ENCODE results near the gene RBM42. TPM values are rescaled to one million over a fixed set of nuclear protein-coding genes. Genes with fewer than 3 reads are reported as not detected.

RBM42 gene
- total RNA-seq, 1 donor from 2014 or later = 68.9 TPM

- DNase-seq (ENCODE audit: low read depth) = no peak
These were observed 9.4 kb upstream of the RBM42 start for GRCh38 chr19:35619290-35619923.

DNA sequence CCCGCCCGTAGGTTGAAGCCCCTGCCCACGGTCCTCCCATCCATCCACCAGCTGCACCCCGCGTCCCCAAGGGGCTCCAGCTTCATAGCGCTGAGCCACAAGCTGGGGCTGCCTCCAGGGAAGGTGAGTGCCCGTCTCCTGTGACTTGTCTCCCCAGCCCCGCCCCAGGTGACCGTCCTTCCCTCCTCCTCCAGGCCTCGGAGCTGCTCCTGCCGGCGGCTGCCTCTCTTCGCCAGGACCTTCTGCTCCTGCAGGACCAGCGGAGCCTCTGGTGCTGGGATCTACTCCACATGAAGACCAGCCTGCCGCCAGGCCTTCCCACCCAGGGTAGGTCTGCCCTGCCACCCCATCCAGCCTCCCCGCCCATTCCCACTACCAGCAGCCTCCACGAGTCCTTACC is 8.8 kb upstream of the RBM42 start:
- no peak for DNase-seq (ENCODE audit: low read depth)

DNA sequence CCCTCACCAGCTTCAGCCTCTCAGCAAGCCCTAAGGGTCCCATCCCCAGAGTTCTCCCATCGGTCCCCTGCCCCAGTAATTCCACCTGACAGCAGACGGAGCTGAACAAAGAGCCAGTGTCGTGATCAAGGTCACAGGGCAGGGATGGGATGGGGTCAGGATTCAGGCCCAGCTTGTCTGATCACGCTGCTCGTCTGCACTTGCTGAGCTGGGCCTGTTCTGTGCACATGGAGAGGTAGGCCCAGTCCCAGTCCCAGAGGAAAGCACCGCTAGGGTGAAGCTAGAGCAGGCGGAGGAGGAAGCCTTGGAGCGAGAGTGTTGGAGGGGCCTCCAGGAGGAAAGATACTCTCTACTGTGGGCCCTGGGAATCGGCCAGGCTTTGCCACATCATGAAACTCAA is 7.1 kb upstream of the RBM42 start:
- DNase-seq (ENCODE audit: low read depth) = no peak

DNA sequence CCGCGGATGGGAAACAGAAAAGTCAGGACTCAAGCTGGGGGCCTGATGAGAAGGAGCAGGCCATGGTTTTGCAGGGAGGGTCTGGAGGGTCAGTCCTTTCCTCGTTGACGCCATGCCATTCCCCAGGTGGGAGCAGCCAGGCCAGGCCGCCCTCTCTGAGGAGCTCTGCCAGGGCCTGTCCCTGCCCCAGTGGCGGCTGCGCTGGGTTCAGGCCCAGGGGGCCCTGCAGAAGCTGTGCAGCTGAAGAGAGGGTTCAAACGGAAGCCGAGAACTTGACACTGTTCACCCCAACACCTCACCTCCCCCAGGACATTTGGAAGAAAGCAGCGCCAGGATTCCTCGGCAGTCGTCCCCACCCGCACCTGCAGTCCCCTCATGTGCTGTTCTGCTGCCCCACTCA is 6.1 kb upstream of the RBM42 start:
- no peak for DNase-seq (ENCODE audit: low read depth)

GRCh38 chr19:35623327-35624010 is 5.4 kb upstream of the RBM42 start:
- no peak for DNase-seq (ENCODE audit: low read depth)

DNA sequence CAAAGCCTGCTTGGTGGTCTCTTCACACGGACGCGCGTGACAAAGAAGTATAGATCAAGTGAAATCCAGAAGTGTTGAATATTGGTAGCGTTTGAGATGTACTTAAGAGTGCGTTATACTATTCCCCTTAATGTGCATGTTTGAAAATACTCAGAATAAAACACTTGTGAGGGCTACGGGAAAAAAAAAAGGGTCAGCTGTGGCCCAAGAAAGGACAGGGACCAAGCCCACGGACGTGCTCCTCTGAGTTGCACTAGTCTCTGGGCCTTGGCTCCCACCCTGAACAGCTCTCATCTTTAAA is 622 bp upstream of the RBM42 start:
- no peak for DNase-seq (ENCODE audit: low read depth)

- DNase-seq (ENCODE audit: low read depth) = no peak
These were observed 447 bp downstream of the RBM42 start for GRCh38 chr19:35629332-35629633.

DNA sequence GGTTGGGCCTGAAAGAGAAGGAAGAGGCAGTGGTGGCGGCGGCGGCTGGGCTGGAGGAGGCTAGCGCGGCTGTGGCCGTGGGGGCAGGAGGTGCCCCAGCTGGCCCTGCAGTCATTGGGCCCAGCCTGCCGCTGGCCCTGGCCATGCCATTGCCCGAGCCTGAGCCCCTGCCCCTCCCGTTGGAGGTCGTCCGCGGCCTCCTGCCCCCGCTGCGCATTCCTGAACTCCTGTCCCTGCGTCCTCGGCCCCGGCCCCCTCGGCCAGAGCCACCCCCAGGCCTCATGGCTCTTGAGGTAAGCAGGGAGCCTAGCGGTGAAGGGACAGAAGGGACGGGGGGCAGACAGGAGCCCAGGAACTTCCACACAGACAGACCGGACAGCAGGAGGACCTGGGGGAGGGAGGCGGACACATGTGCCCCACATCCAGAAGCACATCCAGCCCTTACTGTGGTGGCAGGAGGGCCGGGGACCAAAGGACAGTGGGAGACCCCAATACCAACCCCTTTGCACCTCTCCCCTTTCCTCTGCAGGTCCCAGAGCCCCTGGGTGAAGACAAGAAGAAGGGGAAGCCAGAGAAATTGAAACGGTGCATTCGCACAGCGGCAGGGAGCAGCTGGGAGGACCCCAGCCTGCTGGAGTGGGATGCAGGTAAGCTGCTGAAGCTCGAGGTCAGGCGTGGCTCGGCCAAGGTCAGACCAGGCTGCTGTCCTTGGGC is 5.0 kb downstream of the RBM42 start:
- no peak for DNase-seq (ENCODE audit: low read depth)

GRCh38 chr19:35636651-35637050 is 7.8 kb downstream of the RBM42 start:
- DNase-seq (ENCODE audit: low read depth) = no peak

DNA sequence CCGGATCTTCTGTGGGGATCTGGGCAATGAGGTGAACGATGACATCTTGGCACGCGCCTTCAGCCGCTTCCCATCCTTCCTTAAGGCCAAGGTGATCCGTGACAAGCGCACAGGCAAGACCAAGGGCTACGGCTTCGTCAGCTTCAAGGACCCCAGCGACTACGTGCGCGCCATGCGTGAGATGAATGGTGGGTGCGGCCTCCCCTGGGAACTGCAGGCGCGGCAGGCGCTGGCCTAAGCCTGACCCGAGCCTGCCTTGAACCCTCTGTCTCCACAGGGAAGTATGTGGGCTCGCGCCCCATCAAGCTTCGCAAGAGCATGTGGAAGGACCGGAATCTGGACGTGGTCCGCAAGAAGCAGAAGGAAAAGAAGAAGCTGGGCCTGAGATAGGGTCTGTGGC is 8.3 kb downstream of the RBM42 start:
- DNase-seq (ENCODE audit: low read depth) = no peak

DNA sequence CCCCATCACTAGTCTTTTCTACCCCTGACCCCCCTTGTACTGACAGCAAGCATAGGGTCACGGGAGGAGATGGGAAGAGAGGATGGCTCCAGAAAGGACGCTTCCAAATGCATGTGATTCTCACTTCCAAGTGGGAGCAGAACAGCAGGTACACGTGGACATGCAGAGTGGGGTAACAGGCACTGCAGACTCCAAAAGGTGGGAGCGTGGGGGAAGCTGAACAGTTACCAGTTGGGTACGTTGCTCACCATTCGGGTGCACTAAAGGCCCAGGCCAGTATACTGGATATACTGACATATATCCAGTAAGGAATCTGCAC is 10.4 kb downstream of the RBM42 start:
- DNase-seq (ENCODE audit: low read depth) = no peak

GRCh38 chr19:35639863-35640262 is 11.0 kb downstream of the RBM42 start:
- DNase-seq (ENCODE audit: low read depth) = no peak

DNA sequence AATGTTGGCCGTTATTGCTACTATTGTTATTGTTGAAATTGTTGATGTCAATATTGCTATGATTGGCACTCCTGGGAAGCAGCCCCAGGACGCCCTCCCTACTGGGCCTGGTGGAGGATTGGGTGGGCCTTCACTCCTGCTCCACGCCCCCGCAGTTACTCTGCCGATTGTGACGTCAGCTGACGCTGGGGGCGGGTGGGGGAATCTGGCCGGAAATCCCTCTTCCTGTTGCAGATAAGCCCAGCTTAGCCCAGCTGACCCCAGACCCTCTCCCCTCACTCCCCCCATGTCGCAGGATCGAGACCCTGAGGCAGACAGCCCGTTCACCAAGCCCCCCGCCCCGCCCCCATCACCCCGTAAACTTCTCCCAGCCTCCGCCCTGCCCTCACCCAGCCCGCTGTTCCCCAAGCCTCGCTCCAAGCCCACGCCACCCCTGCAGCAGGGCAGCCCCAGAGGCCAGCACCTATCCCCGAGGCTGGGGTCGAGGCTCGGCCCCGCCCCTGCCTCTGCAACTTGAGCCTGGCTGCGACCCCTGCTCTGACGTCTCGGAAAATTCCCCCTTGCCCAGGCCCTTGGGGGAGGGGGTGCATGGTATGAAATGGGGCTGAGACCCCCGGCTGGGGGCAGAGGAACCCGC is 12.8 kb downstream of the RBM42 start, which contains the start of gene ETV2:
TSS of gene ETV2 (plus strand) at position 231 of the 637 bp plus-strand sequence. CDS start 716 bp downstream, outside the sequence.
- DNase-seq (ENCODE audit: low read depth) = no peak

- DNase-seq (ENCODE audit: low read depth) = no peak
These were observed 13.5 kb downstream of the RBM42 start for GRCh38 chr19:35642312-35642711.

DNA sequence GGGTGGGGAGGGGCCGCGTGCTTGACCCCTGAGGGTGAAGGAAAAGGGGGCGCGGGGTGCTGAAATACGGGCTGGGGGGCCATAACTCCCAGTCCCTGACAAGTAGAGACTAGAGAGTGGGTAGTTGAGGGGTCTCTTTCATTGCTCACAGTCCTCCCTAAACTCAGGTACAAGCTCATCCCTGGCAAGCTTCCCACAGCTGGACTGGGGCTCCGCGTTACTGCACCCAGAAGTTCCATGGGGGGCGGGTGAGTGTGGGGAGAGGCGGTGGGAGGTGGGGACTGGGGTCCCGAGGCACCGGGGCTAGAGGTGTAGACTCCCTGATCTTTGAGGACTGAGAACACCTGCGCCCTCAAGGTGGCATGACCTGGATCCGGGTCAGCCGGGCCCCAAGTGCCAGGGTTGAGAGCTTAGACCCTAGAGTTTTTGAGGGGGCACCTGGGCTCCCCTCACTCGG is 14.0 kb downstream of the RBM42 start:
- no peak for DNase-seq (ENCODE audit: low read depth)

DNA sequence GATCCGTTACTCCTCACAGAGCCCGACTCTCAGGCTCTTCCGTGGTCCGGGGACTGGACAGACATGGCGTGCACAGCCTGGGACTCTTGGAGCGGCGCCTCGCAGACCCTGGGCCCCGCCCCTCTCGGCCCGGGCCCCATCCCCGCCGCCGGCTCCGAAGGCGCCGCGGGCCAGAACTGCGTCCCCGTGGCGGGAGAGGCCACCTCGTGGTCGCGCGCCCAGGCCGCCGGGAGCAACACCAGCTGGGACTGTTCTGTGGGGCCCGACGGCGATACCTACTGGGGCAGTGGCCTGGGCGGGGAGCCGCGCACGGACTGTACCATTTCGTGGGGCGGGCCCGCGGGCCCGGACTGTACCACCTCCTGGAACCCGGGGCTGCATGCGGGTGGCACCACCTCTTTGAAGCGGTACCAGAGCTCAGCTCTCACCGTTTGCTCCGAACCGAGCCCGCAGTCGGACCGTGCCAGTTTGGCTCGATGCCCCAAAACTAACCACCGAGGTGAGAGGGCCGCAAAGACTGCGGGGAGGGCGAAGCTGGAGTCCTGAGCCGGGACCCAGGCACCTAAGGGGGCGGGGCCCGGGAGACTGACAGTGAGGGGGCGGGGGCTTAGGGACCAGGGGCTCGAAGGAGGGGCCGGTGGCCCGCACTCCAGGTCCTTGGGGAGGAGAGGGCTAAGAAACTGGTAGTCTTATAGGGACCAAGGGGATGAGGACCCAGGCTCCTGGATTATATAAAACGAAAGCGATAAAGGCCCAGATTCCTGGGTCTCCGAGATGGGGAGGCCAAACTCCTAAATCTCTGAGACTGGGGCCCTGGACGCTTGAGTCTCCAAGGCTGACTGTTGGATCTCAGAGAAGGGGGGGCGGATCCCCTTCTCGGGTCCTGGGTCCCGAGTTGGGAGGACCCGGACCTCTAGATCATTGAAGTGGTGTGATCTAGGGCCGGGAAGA is 14.7 kb downstream of the RBM42 start:
- peak; percentile 79 for DNase-seq (ENCODE audit: low read depth)

- DNase-seq (ENCODE audit: low read depth) = peak; percentile 90
These were observed 15.6 kb downstream of the RBM42 start for GRCh38 chr19:35644206-35644986.

GRCh38 chr19:35644987-35645679 is 16.3 kb downstream of the RBM42 start:
- DNase-seq (ENCODE audit: low read depth) = peak; percentile 55

DNA sequence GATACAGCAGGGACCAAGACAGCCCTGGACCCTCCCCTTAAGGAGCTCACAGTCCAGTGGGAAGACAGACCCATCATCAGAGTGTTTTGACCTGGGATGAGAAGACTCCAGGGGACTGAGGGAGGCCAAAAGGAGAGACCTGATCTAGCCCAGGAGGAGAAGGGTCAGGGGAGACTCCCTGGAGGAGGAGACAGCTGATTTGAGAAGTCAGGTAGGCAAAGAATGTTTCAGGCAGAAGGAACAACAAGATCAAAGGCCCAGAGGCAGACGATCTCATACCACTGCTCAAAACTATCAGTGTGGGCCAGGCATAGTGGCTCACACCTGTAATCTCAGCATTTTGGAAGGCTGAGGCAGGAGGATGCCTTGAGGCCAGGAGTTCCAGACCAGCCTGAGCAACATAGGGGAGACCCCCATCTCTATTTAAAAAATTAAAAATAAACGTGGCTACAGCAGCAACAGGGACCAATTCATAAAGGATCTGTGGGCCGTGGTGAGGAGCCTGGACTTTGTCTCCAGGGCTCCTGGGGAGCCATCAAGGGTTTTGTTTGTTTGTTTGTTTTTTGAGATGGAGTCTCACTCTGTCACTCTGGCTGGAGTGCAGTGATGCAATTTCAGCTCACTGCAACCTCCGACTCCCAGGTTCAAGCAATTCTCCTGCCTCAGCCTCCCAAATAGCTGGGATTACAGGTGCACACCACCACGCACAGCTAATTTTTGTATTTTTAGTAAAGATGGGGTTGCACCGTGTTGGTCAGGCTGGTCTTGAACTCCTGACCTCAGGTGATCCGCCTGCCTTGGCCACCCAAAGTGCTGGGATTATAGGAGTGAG is 17.1 kb downstream of the RBM42 start:
- DNase-seq (ENCODE audit: low read depth) = no peak

Data from myocyte (in vitro differentiated cells).